ENCODE data around the gene NBDY.

DNA sequence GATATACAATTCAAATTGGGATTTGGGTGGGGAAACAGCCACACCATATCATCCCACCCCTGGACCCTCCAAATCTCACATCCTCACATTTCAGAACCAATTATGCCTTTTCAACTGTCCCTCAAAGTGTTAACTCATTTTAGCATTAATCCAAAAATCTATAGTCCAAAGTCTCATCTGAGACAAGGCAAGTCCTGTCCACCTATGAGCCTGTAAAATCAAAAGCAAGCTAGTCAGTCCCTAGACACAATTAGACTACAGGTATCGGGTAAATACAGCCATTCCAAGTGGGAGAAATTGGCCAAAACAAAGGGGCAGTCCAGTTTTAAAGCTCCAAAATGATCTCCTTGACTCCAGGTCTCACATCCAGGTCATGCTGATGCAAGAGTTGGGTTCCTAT lies 128.0 kb downstream of the NBDY start:
- TF ChIP-seq, protein P1, sequence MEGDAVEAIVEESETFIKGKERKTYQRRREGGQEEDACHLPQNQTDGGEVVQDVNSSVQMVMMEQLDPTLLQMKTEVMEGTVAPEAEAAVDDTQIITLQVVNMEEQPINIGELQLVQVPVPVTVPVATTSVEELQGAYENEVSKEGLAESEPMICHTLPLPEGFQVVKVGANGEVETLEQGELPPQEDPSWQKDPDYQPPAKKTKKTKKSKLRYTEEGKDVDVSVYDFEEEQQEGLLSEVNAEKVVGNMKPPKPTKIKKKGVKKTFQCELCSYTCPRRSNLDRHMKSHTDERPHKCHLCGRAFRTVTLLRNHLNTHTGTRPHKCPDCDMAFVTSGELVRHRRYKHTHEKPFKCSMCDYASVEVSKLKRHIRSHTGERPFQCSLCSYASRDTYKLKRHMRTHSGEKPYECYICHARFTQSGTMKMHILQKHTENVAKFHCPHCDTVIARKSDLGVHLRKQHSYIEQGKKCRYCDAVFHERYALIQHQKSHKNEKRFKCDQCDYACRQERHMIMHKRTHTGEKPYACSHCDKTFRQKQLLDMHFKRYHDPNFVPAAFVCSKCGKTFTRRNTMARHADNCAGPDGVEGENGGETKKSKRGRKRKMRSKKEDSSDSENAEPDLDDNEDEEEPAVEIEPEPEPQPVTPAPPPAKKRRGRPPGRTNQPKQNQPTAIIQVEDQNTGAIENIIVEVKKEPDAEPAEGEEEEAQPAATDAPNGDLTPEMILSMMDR (IDR thresholded peaks at IDR 0.05; ENCODE audit: borderline replicate concordance, extremely low read depth, low read length, poor library complexity, severe bottlenecking), result no peak
- TF ChIP-seq EZH2 (IDR thresholded peaks at IDR 0.05; ENCODE audit: borderline replicate concordance, low read depth, low read length, severe bottlenecking), result no peak

All from DND-41 (cell line).